ENCODE results near the gene DSC3.
"Not testable (repeated sequence)": the region's sequence is repeated elsewhere in the genome, so short reads cannot be mapped to it uniquely, and the experiment has no call there.

The DSC3 gene

DNA sequence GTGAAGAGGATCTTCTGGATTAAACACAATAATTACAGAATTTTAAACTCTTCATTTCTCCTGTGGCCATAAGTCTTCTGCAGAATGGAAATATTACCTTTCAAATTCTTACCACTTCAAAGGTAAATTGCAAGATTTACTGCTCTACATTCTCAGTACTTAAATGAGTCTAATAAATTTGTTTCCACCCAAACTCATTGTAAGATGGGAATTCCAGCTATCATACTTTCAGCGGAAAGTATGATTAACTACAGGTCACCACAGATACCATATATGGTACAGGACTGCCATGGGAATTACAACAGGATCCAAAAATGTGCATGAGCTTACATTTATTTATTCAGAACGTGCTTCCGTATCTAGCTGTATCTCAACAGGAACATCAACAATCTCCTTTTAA, 3.1 kb downstream of the DSC3 start:
- Histone ChIP-seq H2AFZ (no peak overlapping the region), H3K27me3 (ENCODE audit: control insufficient read depth, insufficient read depth, low read length) (peaks cover 5% of the 10 kb centered on the region), H3K9ac (no peak overlapping the region), H3K79me2 (no peaks in the 10 kb centered on the region), H3K4me2 (ENCODE audit: low read length) (no peak overlapping the region), H3K9me3 (ENCODE audit: control insufficient read depth, low read length) (no peaks in the 10 kb centered on the region), H3K4me1 (no peaks in the 10 kb centered on the region), H3K4me3 (ENCODE audit: low read depth, low read length) (no peak overlapping the region), H3K27ac (no peak overlapping the region), H3K36me3 (ENCODE audit: control insufficient read depth, insufficient read depth, low read length) (no peaks in the 10 kb centered on the region)
- TF ChIP-seq, protein P1, sequence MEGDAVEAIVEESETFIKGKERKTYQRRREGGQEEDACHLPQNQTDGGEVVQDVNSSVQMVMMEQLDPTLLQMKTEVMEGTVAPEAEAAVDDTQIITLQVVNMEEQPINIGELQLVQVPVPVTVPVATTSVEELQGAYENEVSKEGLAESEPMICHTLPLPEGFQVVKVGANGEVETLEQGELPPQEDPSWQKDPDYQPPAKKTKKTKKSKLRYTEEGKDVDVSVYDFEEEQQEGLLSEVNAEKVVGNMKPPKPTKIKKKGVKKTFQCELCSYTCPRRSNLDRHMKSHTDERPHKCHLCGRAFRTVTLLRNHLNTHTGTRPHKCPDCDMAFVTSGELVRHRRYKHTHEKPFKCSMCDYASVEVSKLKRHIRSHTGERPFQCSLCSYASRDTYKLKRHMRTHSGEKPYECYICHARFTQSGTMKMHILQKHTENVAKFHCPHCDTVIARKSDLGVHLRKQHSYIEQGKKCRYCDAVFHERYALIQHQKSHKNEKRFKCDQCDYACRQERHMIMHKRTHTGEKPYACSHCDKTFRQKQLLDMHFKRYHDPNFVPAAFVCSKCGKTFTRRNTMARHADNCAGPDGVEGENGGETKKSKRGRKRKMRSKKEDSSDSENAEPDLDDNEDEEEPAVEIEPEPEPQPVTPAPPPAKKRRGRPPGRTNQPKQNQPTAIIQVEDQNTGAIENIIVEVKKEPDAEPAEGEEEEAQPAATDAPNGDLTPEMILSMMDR (IDR thresholded peaks at IDR 0.05), result no peak

DNA sequence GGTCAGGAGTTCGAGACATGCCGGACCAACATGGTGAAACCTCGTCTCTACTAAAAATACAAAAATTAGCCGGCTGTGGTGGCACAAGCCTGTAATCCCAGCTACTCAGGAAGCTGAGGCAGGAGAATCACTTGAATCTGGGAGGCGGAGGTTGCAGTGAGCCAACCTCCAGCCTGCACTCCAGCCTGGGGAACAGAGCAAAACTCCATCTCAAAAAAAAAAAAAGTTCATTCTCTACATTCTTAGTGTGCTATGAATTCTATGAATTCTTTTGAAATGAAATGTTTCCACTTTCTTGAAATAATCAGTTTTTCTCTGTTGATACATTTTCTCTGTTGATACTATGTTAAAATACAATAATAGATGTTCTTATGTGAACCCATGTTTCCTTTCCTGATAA, 4.9 kb downstream of the DSC3 start:
- H3K9ac ChIP-seq; H3K4me3 ChIP-seq (ENCODE audit: low read depth, low read length): not testable (repeated sequence)

DNA sequence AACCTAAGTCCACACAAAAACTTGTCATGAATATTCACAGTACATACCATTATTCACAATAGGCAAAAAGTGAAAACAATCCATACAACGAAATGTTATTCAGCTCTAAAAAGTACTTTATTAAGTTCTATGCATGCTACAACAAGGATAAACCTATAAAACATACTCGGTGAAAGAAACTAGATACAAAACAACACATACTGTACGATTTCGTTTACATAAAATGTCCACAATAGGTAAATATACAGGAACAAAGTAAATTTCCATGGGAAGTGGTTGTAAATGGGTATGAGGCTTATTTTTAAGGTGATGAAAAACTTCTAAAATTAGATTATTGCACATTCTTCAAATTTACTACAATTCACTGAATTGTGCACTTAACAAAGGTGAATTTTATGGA, 8.0 kb downstream of the DSC3 start:
- no peak overlapping the region for H3K27ac ChIP-seq
- TF ChIP-seq, protein P1 (IDR thresholded peaks at IDR 0.05), result no peak

More for the DNA sequence above, 4.9 kb downstream of the DSC3 start:
- H3K36me3 ChIP-seq (ENCODE audit: control insufficient read depth, insufficient read depth, low read length); H3K27ac ChIP-seq; H3K4me2 ChIP-seq (ENCODE audit: low read length); H3K27me3 ChIP-seq (ENCODE audit: control insufficient read depth, insufficient read depth, low read length); H3K79me2 ChIP-seq; H3K4me1 ChIP-seq; H3K9me3 ChIP-seq (ENCODE audit: control insufficient read depth, low read length); H2AFZ ChIP-seq: not testable (repeated sequence)

DNA sequence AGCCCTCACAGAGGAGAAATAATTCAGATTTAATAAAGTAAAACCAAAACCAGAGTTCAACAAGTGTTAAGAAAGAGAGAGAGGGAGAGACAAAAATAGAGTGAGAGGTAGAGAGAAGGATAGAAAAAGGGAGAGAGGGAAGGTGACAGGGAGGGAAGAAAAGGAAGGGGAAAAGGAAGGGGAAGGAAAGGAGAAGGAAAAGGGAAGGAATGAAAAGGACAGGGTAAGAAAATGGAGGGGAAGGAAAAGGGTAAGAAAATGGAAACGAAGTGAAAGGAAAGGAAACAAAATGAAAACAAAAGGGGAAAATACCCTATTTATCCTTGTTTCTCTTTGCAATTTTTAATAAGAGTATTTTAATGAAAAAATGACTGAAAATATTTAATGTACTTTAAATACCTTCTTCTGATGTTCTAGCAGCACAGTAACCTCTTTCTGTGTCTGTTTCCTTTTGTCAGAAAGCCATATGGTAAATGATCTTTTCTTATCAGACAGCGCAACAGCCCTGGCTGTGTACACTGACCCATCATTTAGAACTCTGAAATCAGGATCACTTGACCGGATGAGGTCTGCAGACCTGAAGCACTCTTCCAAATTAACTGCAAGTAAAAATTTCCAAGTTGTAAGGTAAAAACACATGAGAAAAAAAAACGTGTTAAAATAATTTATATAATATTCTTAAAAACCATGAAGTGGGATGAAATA, 11.8 kb downstream of the DSC3 start:
- Histone ChIP-seq H3K4me2 (ENCODE audit: low read length) (no peak overlapping the region), H3K36me3 (ENCODE audit: control insufficient read depth, insufficient read depth, low read length) (no peaks in the 10 kb centered on the region), H3K27ac (no peak overlapping the region), H3K9ac (no peak overlapping the region), H3K9me3 (ENCODE audit: control insufficient read depth, low read length) (no peaks in the 10 kb centered on the region), H3K4me3 (ENCODE audit: low read depth, low read length) (no peak overlapping the region), H3K27me3 (ENCODE audit: control insufficient read depth, insufficient read depth, low read length) (no peaks in the 10 kb centered on the region), H2AFZ (no peak overlapping the region), H3K79me2 (no peaks in the 10 kb centered on the region), H3K4me1 (no peaks in the 10 kb centered on the region)
- TF ChIP-seq, protein P1 (IDR thresholded peaks at IDR 0.05), result no peak

More for the DNA sequence above, 8.0 kb downstream of the DSC3 start:
- no peak overlapping the region for H2AFZ ChIP-seq
- no peaks in the 10 kb centered on the region for H3K79me2 ChIP-seq
- no peak overlapping the region for H3K4me2 ChIP-seq (ENCODE audit: low read length)
- no peaks in the 10 kb centered on the region for H3K36me3 ChIP-seq (ENCODE audit: control insufficient read depth, insufficient read depth, low read length)
- H3K27me3 ChIP-seq (ENCODE audit: control insufficient read depth, insufficient read depth, low read length), result no peaks in the 10 kb centered on the region
- H3K4me1 ChIP-seq, result no peaks in the 10 kb centered on the region
- H3K9me3 ChIP-seq (ENCODE audit: control insufficient read depth, low read length), result no peaks in the 10 kb centered on the region
- H3K9ac ChIP-seq, result no peak overlapping the region
- no peak overlapping the region for H3K4me3 ChIP-seq (ENCODE audit: low read depth, low read length)

DNA sequence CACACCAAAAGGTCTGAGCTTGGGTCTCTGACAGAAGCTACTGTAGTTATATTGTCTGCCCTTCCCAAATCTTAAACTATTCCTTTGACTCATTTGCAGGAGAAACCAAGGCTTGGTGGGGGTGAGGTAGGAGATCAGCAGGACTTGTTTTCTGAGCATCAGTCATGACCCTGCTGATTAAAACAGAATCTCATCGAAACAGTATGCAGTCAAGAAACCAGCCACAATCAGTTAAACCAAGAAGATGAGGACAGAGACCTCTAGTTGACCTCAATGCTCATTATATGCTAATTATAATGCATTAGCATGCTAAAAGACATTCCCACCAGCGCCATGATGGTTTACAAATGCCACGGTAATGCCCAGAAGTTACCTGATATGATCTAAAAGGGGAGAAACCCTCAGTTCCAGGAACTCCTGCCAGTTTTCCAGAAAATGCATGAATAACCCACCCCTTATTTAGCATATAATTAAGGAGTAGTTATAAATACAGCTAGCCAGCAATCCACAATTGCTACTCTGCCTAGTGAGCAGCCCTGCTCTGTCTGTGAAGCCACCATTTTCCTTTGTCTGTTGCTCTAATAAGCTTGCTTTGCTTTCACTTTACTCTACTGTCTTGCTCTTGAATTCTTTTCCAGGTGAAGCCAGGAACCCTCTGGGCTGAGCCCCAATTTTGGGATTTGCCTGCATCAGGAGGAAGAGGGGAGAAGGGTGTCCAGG, 26.7 kb downstream of the DSC3 start:
- H3K79me2 ChIP-seq, result no peaks in the 10 kb centered on the region
- H3K9ac ChIP-seq, result no peak overlapping the region
- H3K9me3 ChIP-seq (ENCODE audit: control insufficient read depth, low read length), result no peaks in the 10 kb centered on the region
- H3K27ac ChIP-seq, result no peak overlapping the region
- no peaks in the 10 kb centered on the region for H3K4me1 ChIP-seq
- H3K4me2 ChIP-seq (ENCODE audit: low read length), result no peak overlapping the region
- no peak overlapping the region for H2AFZ ChIP-seq
- H3K36me3 ChIP-seq (ENCODE audit: control insufficient read depth, insufficient read depth, low read length), result no peaks in the 10 kb centered on the region
- no peaks in the 10 kb centered on the region for H3K27me3 ChIP-seq (ENCODE audit: control insufficient read depth, insufficient read depth, low read length)
- H3K4me3 ChIP-seq (ENCODE audit: low read depth, low read length), result no peak overlapping the region
- TF ChIP-seq, protein P1 (IDR thresholded peaks at IDR 0.05), result no peak

DNA sequence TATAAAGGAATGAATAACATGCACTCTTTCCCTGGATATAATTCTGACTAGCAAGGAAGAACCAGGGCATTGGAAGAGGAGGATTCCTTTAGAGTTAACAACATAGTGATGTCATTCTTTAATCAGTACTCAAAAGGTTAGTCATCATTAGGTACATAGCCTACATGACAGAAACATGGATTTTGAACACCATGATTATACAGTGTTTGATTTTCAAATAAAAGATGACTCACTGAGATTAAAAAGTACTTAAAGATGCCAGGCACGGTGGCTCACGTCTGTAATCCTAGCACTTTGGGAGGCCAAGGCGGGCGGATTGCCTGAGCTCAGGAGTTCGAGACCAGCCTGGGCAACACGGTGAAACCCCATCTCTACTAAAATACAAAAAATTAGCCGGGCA, 31.1 kb downstream of the DSC3 start:
- H3K79me2 ChIP-seq; H2AFZ ChIP-seq; H3K9me3 ChIP-seq (ENCODE audit: control insufficient read depth, low read length); H3K4me1 ChIP-seq; H3K36me3 ChIP-seq (ENCODE audit: control insufficient read depth, insufficient read depth, low read length); H3K27me3 ChIP-seq (ENCODE audit: control insufficient read depth, insufficient read depth, low read length); H3K4me3 ChIP-seq (ENCODE audit: low read depth, low read length); H3K4me2 ChIP-seq (ENCODE audit: low read length); H3K9ac ChIP-seq; H3K27ac ChIP-seq: not testable (repeated sequence)

All from parathyroid adenoma (tissue), 2 donors.